SK-N-SH (cell line): ENCODE data around the gene TROAP. TPM values are rescaled to one million over a fixed set of nuclear protein-coding genes. Genes with fewer than 3 reads are reported as not detected.
A peak's percentile ranks its signal among the peaks of the same experiment; 100 is the strongest.

Experiments
- CTCF ChIA-PET: fragments of 300-600, 350-600 bp; formaldehyde crosslinking; extraction: SDS; loops from one replicate; lab custom pipeline; 2021; lab: Yijun Ruan, JAX
- POLR2A ChIA-PET: fragments of 350-600 bp; sonication (Branson Sonifier 250); formaldehyde crosslinking; extraction: SDS; loops from one replicate; lab custom pipeline; 2020; ENCODE audit warnings: antibody characterized with exemption, inconsistent platforms; lab: Yijun Ruan, JAX
- DNase-seq: peaks from one replicate; pipeline ENCODE4 v3.0.0; 2012
- H2AFZ ChIP-seq: fragments of 200-600 bp; sonication (generic); 2 replicates; pipeline ENCODE4 v1.8.1; 2016; ENCODE audit warnings: antibody characterized with exemption, mild to moderate bottlenecking, low read depth
- H3F3A ChIP-seq: fragments of 200-600 bp; sonication (generic); replicated peaks from 2 replicates; pipeline ENCODE3; 2016; ENCODE audit warnings: antibody characterized with exemption, mild to moderate bottlenecking; ENCODE audit not compliant: insufficient read depth
- H3K27ac ChIP-seq, 2 experiments: fragments of 200-500 bp in 1 of 2; fragments of 200-600 bp in 1 of 2; sonication (Bioruptor generic) in 1 of 2; sonication (generic), shearing (Covaris generic) in 1 of 2; 2 replicates each; pipeline versions ENCODE4 v1.5.1 to v1.6.1; 2014 to 2016; ENCODE audit warnings: low read depth in 2 of 2, inconsistent platforms in 1 of 2, low read length in 1 of 2, mild to moderate bottlenecking in 1 of 2, mixed read lengths in 1 of 2
- H3K27me3 ChIP-seq: fragments of 200-600 bp; sonication (generic), shearing (Covaris generic); 2 replicates; pipeline ENCODE4 v1.6.1; 2016; ENCODE audit warnings: mixed run types; ENCODE audit not compliant: insufficient read depth
- H3K36me3 ChIP-seq, 2 experiments: fragments of 200-500 bp in 1 of 2; fragments of 200-600 bp in 1 of 2; sonication (Bioruptor generic) in 1 of 2; sonication (generic) in 1 of 2; replicated peaks in 1 of 2; 2 replicates each; pipeline versions ENCODE3 to v1.5.1; 2014 to 2016; ENCODE audit warnings: low read length in 1 of 2, mild to moderate bottlenecking in 1 of 2; ENCODE audit not compliant: insufficient read depth in 2 of 2, control insufficient read depth in 1 of 2
- H3K4me1 ChIP-seq, 2 experiments: fragments of 200-500 bp in 1 of 2; fragments of 200-600 bp in 1 of 2; sonication (Bioruptor generic) in 1 of 2; sonication (generic), shearing (Covaris generic) in 1 of 2; 2 replicates each; pipeline versions ENCODE4 v1.5.1 to v1.6.1; 2014 to 2016; ENCODE audit warnings: low read depth in 1 of 2, low read length in 1 of 2, mixed run types in 1 of 2; ENCODE audit not compliant: insufficient read depth in 2 of 2, control insufficient read depth in 1 of 2
- H3K4me2 ChIP-seq: fragments of 200-600 bp; sonication (generic), shearing (Covaris generic); 2 replicates; pipeline ENCODE4 v1.6.1; 2017; ENCODE audit warnings: mixed run types
- H3K4me3 ChIP-seq, 2 experiments: fragments of 200-500 bp in 1 of 2; fragments of 200-600 bp in 1 of 2; sonication (Bioruptor generic) in 1 of 2; sonication (generic), shearing (Covaris generic) in 1 of 2; 2 replicates each; pipeline versions ENCODE4 v1.5.1 to v1.8.1; 2014 to 2016; ENCODE audit warnings: low read depth in 2 of 2, inconsistent platforms in 1 of 2, low read length in 1 of 2, mild to moderate bottlenecking in 1 of 2, mixed read lengths in 1 of 2, moderate library complexity in 1 of 2
- H3K79me2 ChIP-seq: fragments of 200-600 bp; sonication (generic); 2 replicates; pipeline ENCODE4 v1.8.1; 2017; ENCODE audit warnings: mild to moderate bottlenecking; ENCODE audit not compliant: insufficient read depth
- H3K9ac ChIP-seq: fragments of 200-600 bp; sonication (generic); 2 replicates; pipeline ENCODE4 v1.6.1; 2017; ENCODE audit warnings: mixed run types
- H3K9me2 ChIP-seq: fragments of 200-600 bp; sonication (generic); 2 replicates; pipeline ENCODE4 v1.6.1; 2017; ENCODE audit warnings: mixed run types
- H3K9me3 ChIP-seq: fragments of 200-600 bp; sonication (generic); 2 replicates; pipeline ENCODE4 v1.6.1; 2017; ENCODE audit warnings: mixed run types, mild to moderate bottlenecking, moderate library complexity
- H4K20me1 ChIP-seq: fragments of 200-600 bp; sonication (generic); 2 replicates; pipeline ENCODE4 v1.6.1; 2017; ENCODE audit warnings: mild to moderate bottlenecking, mixed run types; ENCODE audit not compliant: insufficient read depth
- CHD2 ChIP-seq: fragments of 150-350 bp; IDR thresholded peaks from 2 replicates; pipeline ENCODE4 v1.6.1; 2018; ENCODE audit warnings: low read length; ENCODE audit not compliant: partially characterized antibody
- ELF1 ChIP-seq: IDR thresholded peaks from 2 replicates; pipeline ENCODE4 v1.4.0; 2012
- EZH2phosphoT487 ChIP-seq: fragments of 200-600 bp; sonication (generic); IDR thresholded peaks from 2 replicates; pipeline ENCODE4 v1.6.1; 2017; ENCODE audit warnings: low read depth, mixed run types, mild to moderate bottlenecking, antibody characterized with exemption, moderate library complexity, borderline replicate concordance
- FOXJ3 ChIP-seq: sonication (generic); formaldehyde crosslinking; IDR thresholded peaks from 2 replicates; pipeline ENCODE4 v1.5.1; 2020; ENCODE audit warnings: mild to moderate bottlenecking, missing genetic modification reagents
- FOXM1 ChIP-seq: IDR thresholded peaks from 2 replicates; pipeline ENCODE4 v1.4.0; 2012; ENCODE audit warnings: low read depth, mild to moderate bottlenecking
- MEF2A ChIP-seq: IDR thresholded peaks from 2 replicates; pipeline ENCODE4 v1.4.0; 2012; ENCODE audit warnings: low read depth, borderline replicate concordance
- MXI1 ChIP-seq: IDR thresholded peaks from 2 replicates; pipeline ENCODE4 v1.6.1; 2012; ENCODE audit warnings: mild to moderate bottlenecking, low read depth, low read length, improper control_type of control experiment
- NFIC ChIP-seq: IDR thresholded peaks from 2 replicates; pipeline ENCODE4 v1.4.0; 2012; ENCODE audit warnings: borderline replicate concordance
- NRF1 ChIP-seq: IDR thresholded peaks from 2 replicates; pipeline ENCODE4 v1.6.1; 2012; ENCODE audit warnings: low read depth, mild to moderate bottlenecking, low read length
- RFX5 ChIP-seq: IDR thresholded peaks from 2 replicates; pipeline ENCODE4 v1.6.1; 2012; ENCODE audit warnings: mild to moderate bottlenecking, improper control_type of control experiment, low read length
- RXRA ChIP-seq: IDR thresholded peaks from 2 replicates; pipeline ENCODE4 v1.4.0; 2012; ENCODE audit warnings: low read depth, mild to moderate bottlenecking, borderline replicate concordance
- SIN3A ChIP-seq: IDR thresholded peaks from 2 replicates; pipeline ENCODE4 v1.6.1; 2012; ENCODE audit warnings: low read depth, mild to moderate bottlenecking, low read length, moderate library complexity, borderline replicate concordance
- SMC3 ChIP-seq: IDR thresholded peaks from 2 replicates; pipeline ENCODE4 v1.6.1; 2012; ENCODE audit warnings: low read depth, low read length, improper control_type of control experiment
- TCF12 ChIP-seq: IDR thresholded peaks from 2 replicates; pipeline ENCODE4 v1.4.0; 2012
- TEAD4 ChIP-seq: IDR thresholded peaks from 2 replicates; pipeline ENCODE4 v1.4.0; 2012; ENCODE audit warnings: mild to moderate bottlenecking, borderline replicate concordance; ENCODE audit not compliant: insufficient read depth
- WGBS: methylation state at CpG from one replicate; pipeline ENCODE4 v1.1.6; 2017; ENCODE audit warnings: low lambda C conversion rate; 5-methylcytosine and 5-hydroxymethylcytosine counted together
- polyA plus RNA-seq, 3 experiments: library from polyadenylated mRNA; depleted of rRNA; stranded (reverse); fragments of >200 nt; gene quantifications; 2 replicates each; pipeline ENCODE4 v1.2.3, GENCODE V29; 2012
- TF ChIP-seq, protein P1 (sequence below): fragments of 150-350 bp; IDR thresholded peaks from 2 replicates; pipeline ENCODE4 v1.6.1; 2016; ENCODE audit warnings: mild to moderate bottlenecking, low read depth, low read length
- TF ChIP-seq, protein P2 (sequence below): IDR thresholded peaks from 2 replicates; pipeline ENCODE4 v1.4.0; 2012; ENCODE audit warnings: low read depth
- TF ChIP-seq, protein P3 (sequence below): fragments of 150-350 bp; IDR thresholded peaks from 2 replicates; pipeline ENCODE4 v1.6.1; 2017; ENCODE audit warnings: antibody characterized with exemption, low read length, low read depth, borderline replicate concordance
- TF ChIP-seq, protein P4 (sequence below): IDR thresholded peaks from 2 replicates; pipeline ENCODE4 v1.4.0; 2012; ENCODE audit warnings: low read depth, borderline replicate concordance
- TF ChIP-seq, protein P5 (sequence below): fragments of 200-600 bp; sonication (generic); IDR thresholded peaks from 2 replicates; pipeline ENCODE4 v1.6.1; 2017; ENCODE audit warnings: antibody characterized with exemption, mild to moderate bottlenecking, moderate library complexity

TROAP gene
- polyA plus RNA-seq, 1 of the 3 experiments (the other 2 are of a cell fraction): 26.2 TPM

DNA sequence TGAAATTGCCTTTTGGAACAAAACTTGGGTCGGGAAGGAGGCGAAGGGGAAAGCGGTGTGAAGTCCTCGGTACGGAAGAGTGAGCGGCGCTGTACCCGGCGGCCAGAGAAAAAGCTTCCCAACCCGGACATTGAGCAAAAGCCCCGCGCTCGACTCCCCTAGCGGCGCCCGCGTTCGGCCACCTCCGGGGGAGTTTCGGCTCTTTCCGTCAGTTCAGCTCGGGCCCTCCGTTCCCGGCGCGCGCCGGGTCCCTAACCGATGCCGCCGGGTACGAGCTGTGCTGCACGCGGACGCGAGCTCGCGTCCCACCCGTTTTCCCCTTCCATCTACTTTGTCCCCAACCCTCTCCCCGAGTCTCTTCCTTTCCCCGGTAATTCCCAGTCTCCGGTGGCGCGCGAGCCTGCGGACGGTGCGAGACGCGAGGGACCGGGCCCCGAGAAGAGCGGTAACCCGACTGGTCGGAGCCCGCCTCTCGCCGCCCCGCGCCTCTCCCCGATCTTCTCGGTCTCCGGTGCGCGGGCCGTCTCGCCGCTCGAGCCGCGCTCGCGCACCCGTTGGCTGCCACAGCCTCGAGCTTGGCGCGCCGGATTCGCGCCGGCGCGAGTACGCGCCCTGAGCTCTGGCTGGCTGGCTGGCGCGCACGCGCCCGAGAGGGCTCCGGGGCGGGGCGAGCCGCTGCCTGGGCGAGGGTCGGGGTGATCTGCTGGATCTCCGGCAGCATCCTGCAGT lies 43.8 kb downstream of the TROAP start (continued):
- TF ChIP-seq, protein P1, sequence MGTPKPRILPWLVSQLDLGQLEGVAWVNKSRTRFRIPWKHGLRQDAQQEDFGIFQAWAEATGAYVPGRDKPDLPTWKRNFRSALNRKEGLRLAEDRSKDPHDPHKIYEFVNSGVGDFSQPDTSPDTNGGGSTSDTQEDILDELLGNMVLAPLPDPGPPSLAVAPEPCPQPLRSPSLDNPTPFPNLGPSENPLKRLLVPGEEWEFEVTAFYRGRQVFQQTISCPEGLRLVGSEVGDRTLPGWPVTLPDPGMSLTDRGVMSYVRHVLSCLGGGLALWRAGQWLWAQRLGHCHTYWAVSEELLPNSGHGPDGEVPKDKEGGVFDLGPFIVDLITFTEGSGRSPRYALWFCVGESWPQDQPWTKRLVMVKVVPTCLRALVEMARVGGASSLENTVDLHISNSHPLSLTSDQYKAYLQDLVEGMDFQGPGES: no peak
- TF ChIP-seq ELF1 (0 out of 2 replicates have a peak, but pooled peaks have one; percentile 53), TCF12 (no peak)
- TF ChIP-seq, protein P2, sequence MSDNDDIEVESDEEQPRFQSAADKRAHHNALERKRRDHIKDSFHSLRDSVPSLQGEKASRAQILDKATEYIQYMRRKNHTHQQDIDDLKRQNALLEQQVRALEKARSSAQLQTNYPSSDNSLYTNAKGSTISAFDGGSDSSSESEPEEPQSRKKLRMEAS: peak; percentile 45; the same call in 1 of the 2 replicates
- TF ChIP-seq, all 33 proteins: peak for 13

DNA sequence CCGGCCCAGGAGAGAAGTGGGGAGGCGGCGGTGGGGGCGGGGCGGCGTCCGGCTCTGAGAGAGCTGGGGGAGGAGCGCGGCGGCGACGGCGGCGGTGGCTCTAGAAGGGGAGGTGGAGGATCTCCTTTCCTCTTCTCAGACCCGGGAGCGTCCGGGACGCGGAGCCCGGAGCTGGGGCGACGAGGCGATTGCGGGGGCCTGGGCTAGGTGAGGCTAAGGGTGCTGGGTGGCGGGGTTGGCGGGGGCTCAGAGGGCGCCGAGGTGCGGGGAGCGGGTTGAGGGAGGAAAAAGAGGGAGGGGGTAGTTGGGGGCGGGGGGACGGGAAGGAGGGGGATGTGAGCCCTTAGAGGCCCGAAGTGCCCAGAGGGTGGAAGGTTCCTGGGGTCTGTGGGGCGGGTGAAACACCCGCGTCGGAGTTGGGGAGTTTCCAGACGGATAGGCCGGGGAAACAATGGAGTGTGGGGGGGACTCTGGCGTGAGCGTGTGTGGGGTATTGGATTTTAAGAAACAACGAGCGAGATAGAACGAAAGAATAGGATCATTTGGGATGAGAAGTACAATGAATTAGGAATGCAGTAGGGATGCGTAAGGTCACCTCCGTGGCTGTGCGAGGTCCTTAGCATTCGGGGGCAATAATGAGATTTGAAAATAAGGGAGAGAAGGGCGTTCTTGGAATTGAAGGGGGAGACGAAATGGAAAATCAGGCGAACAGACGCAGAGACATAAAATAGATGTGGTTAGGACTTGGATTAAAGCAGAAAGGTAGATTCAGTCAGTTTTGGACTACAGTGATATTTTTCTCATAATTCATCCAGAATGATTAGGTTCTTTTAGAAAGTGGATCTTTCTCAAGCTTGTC lies 44.6 kb downstream of the TROAP start, which contains the start of gene SPATS2:
TSS of gene SPATS2 (plus strand) at position 82 of the 859 bp plus-strand sequence. CDS start 93,551 bp downstream, outside the sequence.
- Histone ChIP-seq H4K20me1 (peaks cover 37% of the 10 kb centered on the region), H3K27ac (peak within 1 kb of the TSS; percentile 90 to 95), H3K9me3 (no peaks in the 10 kb centered on the region), H2AFZ (peak within 1 kb of the TSS; percentile 77), H3K4me2 (peak within 1 kb of the TSS; percentile 82), H3F3A (peaks cover 19% of the 10 kb centered on the region), H3K79me2 (peaks cover 57% of the 10 kb centered on the region), H3K4me3 (peak within 1 kb of the TSS; percentile 79 to 91), H3K9me2 (no peaks in the 10 kb centered on the region), H3K9ac (peak within 1 kb of the TSS; percentile 98), H3K27me3 (no peaks in the 10 kb centered on the region), H3K4me1 (peaks cover 3 to 6% of the 10 kb centered on the region in 2 experiments; a peak in 3 of 4 replicates), H3K36me3 (peaks cover 0 to 21% of the 10 kb centered on the region in 2 experiments)
- ChIA-PET POLR2A (interaction anchor here (0.6 to 1.6 kb wide), 12 partner anchors 8 to 237 kb away, joined by 3 to 11 read pairs (median 4); partner anchors contain the start of genes TROAP and TUBA1B), CTCF (interaction anchor here (0.7 to 16.8 kb wide), 8 partner anchors 10 to 213 kb away, joined by 3 to 617 read pairs (median 15); partner anchors contain the start of genes DNAJC22, KCNH3 and TROAP)
- DNase-seq: no peak
- WGBS: under 1% methylated on average over 44 of the region's 52 CpGs
- TF ChIP-seq FOXM1 (no peak), RXRA (no peak), CHD2 (peak; percentile 88), MXI1 (peak; percentile 25; the same call in 1 of the 2 replicates), MEF2A (no peak), NFIC (no peak), RFX5 (no peak), EZH2phosphoT487 (no peak), FOXJ3 (CRISPR knock-in tag) (no peak), SMC3 (no peak), TEAD4 (no peak), ELF1 (no peak), NRF1 (no peak), SIN3A (peak; percentile 70; the same call in 1 of the 2 replicates)
- TF ChIP-seq, protein P3, sequence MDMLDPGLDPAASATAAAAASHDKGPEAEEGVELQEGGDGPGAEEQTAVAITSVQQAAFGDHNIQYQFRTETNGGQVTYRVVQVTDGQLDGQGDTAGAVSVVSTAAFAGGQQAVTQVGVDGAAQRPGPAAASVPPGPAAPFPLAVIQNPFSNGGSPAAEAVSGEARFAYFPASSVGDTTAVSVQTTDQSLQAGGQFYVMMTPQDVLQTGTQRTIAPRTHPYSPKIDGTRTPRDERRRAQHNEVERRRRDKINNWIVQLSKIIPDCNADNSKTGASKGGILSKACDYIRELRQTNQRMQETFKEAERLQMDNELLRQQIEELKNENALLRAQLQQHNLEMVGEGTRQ: no peak
- TF ChIP-seq, protein P1: no peak
- TF ChIP-seq, protein P4, sequence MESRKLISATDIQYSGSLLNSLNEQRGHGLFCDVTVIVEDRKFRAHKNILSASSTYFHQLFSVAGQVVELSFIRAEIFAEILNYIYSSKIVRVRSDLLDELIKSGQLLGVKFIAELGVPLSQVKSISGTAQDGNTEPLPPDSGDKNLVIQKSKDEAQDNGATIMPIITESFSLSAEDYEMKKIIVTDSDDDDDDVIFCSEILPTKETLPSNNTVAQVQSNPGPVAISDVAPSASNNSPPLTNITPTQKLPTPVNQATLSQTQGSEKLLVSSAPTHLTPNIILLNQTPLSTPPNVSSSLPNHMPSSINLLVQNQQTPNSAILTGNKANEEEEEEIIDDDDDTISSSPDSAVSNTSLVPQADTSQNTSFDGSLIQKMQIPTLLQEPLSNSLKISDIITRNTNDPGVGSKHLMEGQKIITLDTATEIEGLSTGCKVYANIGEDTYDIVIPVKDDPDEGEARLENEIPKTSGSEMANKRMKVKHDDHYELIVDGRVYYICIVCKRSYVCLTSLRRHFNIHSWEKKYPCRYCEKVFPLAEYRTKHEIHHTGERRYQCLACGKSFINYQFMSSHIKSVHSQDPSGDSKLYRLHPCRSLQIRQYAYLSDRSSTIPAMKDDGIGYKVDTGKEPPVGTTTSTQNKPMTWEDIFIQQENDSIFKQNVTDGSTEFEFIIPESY: no peak
- TF ChIP-seq, protein P5, sequence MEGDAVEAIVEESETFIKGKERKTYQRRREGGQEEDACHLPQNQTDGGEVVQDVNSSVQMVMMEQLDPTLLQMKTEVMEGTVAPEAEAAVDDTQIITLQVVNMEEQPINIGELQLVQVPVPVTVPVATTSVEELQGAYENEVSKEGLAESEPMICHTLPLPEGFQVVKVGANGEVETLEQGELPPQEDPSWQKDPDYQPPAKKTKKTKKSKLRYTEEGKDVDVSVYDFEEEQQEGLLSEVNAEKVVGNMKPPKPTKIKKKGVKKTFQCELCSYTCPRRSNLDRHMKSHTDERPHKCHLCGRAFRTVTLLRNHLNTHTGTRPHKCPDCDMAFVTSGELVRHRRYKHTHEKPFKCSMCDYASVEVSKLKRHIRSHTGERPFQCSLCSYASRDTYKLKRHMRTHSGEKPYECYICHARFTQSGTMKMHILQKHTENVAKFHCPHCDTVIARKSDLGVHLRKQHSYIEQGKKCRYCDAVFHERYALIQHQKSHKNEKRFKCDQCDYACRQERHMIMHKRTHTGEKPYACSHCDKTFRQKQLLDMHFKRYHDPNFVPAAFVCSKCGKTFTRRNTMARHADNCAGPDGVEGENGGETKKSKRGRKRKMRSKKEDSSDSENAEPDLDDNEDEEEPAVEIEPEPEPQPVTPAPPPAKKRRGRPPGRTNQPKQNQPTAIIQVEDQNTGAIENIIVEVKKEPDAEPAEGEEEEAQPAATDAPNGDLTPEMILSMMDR: no peak
